ENCODE measurements around the gene PLEKHG5.
A peak's percentile ranks its signal among the peaks of the same experiment; 100 is the strongest.

GRCh38 chr1:6485168-6486101 lies 6.0 kb downstream of the PLEKHG5 start:
- TF ChIP-seq EZH2 (IDR thresholded peaks at IDR 0.05; ENCODE audit: borderline replicate concordance, insufficient read depth, low read depth, low read length, poor library complexity, severe bottlenecking) (peak; percentile 22), CTCF (IDR thresholded peaks at IDR 0.05) (no peak)

Measured in B cell (primary cell).